22Rv1 (cell line): ENCODE data around the gene SWI5.

ENCODE experiments used
- CTCF ChIP-seq: fragments of 450-650 bp; IDR thresholded peaks from 2 replicates; pipeline ENCODE4 v1.5.1; 2017; ENCODE audit warnings: mild to moderate bottlenecking
- ZFX ChIP-seq: fragments of 450-650 bp; IDR thresholded peaks from 2 replicates; pipeline ENCODE4 v1.6.1; 2017; ENCODE audit warnings: antibody characterized with exemption, borderline replicate concordance

- TF ChIP-seq CTCF (no peak), ZFX (no peak)
Measured at GRCh38 chr9:128226412-128226801, 49.7 kb upstream of the SWI5 start.
